Prostate gland (tissue), 2 donors: ENCODE data around the gene KIF2A. TPM values are rescaled to one million over a fixed set of nuclear protein-coding genes. Genes with fewer than 3 reads are reported as not detected.

Source experiments
- DNase-seq: peaks from one replicate; pipeline ENCODE4 v3.0.0-alpha.2; 2019; ENCODE audit warnings: low spot score
- H3K27ac ChIP-seq, 2 donors: fragments of 200-600 bp; sonication (generic); 2 replicates each; pipeline ENCODE4 v1.5.1; 2017 to 2019
- H3K27me3 ChIP-seq: fragments of 200-600 bp; sonication (generic); replicated peaks from 2 replicates; pipeline ENCODE4 v1.5.1; 2019; ENCODE audit not compliant: insufficient read depth
- H3K36me3 ChIP-seq, 2 donors: fragments of 200-600 bp; sonication (generic); 1 replicate in 1 of 2; 2 replicates in 1 of 2; pipeline versions ENCODE4 v1.5.1 to v1.8.1; 2017 to 2019
- H3K4me1 ChIP-seq: fragments of 200-600 bp; sonication (generic); replicated peaks from 2 replicates; pipeline ENCODE4 v1.5.1; 2019
- H3K4me3 ChIP-seq, 2 donors: fragments of 200-600 bp; sonication (generic); 2 replicates each; pipeline ENCODE4 v1.5.1; 2017 to 2019
- H3K9me3 ChIP-seq: fragments of 200-600 bp; sonication (generic); 2 replicates; pipeline ENCODE4 v1.5.1; 2017
- POLR2A ChIP-seq: fragments of 450-650 bp; IDR thresholded peaks from one replicate; pipeline ENCODE4 v1.6.1; 2016; ENCODE audit warnings: antibody characterized with exemption, mild to moderate bottlenecking
- POLR2AphosphoS5 ChIP-seq: sonication (generic); formaldehyde crosslinking; IDR thresholded peaks from one replicate; pipeline ENCODE4 v1.6.1; 2017; ENCODE audit warnings: antibody characterized with exemption
- WGBS: methylation state at CpG from one replicate; pipeline ENCODE4 v1.1.5; 2018; 5-methylcytosine and 5-hydroxymethylcytosine counted together
- intact Hi-C: fragments of 100-400 bp; cut with DNase I; formaldehyde crosslinking; loops from one replicate; pipeline ENCODE4 v1.14.2; 2022
- total RNA-seq, 2 donors: library from RNA; depleted of rRNA; stranded (reverse); fragments of >200 nt; gene quantifications; one replicate each; pipeline ENCODE4 v1.1.0, GENCODE V29; 2016
- TF ChIP-seq, protein P1 (sequence below), 4 experiments: fragments of 200-600 bp in 2 of 4; fragments of 450-650 bp in 2 of 4; sonication (generic) in 2 of 4; IDR thresholded peaks; 1 replicate in 3 of 4; 2 replicates in 1 of 4; pipeline ENCODE4 v1.5.1; 2016 to 2019; ENCODE audit warnings: antibody characterized with exemption in 4 of 4, mild to moderate bottlenecking in 2 of 4, moderate library complexity in 2 of 4

KIF2A gene
- total RNA-seq, 2 donors from 2014 or later = 20.3 to 43.4 TPM

DNA sequence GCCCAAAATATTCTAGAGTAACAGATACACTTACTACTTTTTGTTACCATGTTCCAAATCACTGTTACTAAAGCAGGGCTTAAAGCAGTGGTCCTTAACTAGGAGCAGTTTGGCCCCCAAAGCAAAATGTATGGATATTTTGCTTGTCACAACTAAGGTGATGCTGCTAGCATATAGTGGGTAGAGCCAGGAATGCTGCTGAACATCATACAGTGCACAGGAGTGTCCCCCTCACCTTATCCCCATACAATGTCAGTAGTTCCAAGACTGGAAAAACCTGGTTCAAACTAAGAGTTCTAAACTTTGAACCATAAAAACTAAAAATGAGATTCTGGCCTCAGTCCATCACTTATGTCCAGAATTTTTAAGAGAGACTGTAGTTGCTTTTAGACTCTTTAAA is 69.6 kb downstream of the KIF2A start:
- Histone ChIP-seq H3K36me3 (no peaks in the 10 kb centered on the region), H3K9me3 (no peaks in the 10 kb centered on the region)

DNA sequence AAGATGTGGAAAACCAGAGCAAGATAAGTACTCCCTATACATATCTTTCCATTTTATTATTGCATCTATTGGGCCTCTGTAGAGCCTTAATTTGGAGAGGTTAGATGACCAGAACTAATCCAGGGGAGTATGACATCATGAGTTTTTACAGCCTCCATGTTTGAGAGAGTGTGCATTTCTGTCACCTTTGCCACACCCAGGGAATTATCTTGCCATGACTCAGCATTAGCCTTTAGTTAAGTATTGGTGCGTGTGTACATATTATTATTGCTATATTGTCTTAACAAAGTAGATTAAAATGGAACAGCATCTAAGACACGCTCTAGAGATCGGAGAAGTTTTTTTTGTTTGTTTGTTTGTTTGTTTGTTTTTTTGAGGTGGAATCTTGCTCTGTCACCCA is 70.1 kb downstream of the KIF2A start:
- H3K27ac ChIP-seq = no peak overlapping the region
- no peaks in the 10 kb centered on the region for H3K9me3 ChIP-seq
- TF ChIP-seq POLR2AphosphoS5 (no peak), POLR2A (no peak)
- TF ChIP-seq, protein P1, sequence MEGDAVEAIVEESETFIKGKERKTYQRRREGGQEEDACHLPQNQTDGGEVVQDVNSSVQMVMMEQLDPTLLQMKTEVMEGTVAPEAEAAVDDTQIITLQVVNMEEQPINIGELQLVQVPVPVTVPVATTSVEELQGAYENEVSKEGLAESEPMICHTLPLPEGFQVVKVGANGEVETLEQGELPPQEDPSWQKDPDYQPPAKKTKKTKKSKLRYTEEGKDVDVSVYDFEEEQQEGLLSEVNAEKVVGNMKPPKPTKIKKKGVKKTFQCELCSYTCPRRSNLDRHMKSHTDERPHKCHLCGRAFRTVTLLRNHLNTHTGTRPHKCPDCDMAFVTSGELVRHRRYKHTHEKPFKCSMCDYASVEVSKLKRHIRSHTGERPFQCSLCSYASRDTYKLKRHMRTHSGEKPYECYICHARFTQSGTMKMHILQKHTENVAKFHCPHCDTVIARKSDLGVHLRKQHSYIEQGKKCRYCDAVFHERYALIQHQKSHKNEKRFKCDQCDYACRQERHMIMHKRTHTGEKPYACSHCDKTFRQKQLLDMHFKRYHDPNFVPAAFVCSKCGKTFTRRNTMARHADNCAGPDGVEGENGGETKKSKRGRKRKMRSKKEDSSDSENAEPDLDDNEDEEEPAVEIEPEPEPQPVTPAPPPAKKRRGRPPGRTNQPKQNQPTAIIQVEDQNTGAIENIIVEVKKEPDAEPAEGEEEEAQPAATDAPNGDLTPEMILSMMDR (IDR thresholded peaks at IDR 0.05) = no peak
- H3K4me3 ChIP-seq = no peak overlapping the region
- no peak for DNase-seq
- peaks cover 0 to 2% of the 10 kb centered on the region in 2 donors for H3K36me3 ChIP-seq
- no peaks in the 10 kb centered on the region for H3K4me1 ChIP-seq
- 97% methylated on average over 3 of the region's 3 CpGs for WGBS
- intact Hi-C loops = no loop called here
- no peaks in the 10 kb centered on the region for H3K27me3 ChIP-seq

More for the DNA sequence above, 69.6 kb downstream of the KIF2A start:
- intact Hi-C loops = no loop called here
- H3K27ac ChIP-seq = no peak overlapping the region
- H3K27me3 ChIP-seq = no peaks in the 10 kb centered on the region
- DNase-seq = no peak
- no peaks in the 10 kb centered on the region for H3K4me1 ChIP-seq
- no peak for TF ChIP-seq POLR2A
- TF ChIP-seq, protein P1 (IDR thresholded peaks at IDR 0.05) = no peak
- no peak for TF ChIP-seq POLR2AphosphoS5
- no peak overlapping the region for H3K4me3 ChIP-seq

DNA sequence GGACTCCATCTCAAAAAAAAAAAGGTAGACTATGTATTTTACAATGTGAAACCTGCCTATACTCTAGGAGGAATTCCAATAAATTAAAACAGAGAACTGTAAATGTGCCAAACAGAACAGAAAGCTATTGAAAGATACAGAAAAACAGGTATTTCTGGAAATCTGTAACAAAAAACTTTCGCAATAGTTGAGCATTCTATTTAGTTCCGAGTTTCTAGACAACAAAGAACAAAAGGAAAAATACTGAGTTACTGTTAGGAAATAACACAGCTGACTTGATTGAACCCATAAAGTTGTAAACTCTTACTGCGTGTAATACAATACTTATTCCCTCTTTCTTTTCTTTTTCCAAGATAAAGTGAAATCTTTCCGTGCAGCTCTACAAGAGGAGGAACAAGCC is 79.1 kb downstream of the KIF2A start:
- Histone ChIP-seq H3K4me1 (peaks cover 4% of the 10 kb centered on the region), H3K9me3 (no peaks in the 10 kb centered on the region), H3K27me3 (no peaks in the 10 kb centered on the region), H3K27ac (peak overlapping the region; percentile 29 to 50), H3K36me3 (peaks cover 0 to 5% of the 10 kb centered on the region in 2 donors), H3K4me3 (no peak overlapping the region)
- TF ChIP-seq POLR2AphosphoS5 = no peak
- no peak for TF ChIP-seq POLR2A
- TF ChIP-seq, protein P1 (IDR thresholded peaks at IDR 0.05) = no peak
- 17% methylated on average over 4 of the region's 4 CpGs for WGBS
- DNase-seq = no peak
- intact Hi-C loops = no loop called here

DNA sequence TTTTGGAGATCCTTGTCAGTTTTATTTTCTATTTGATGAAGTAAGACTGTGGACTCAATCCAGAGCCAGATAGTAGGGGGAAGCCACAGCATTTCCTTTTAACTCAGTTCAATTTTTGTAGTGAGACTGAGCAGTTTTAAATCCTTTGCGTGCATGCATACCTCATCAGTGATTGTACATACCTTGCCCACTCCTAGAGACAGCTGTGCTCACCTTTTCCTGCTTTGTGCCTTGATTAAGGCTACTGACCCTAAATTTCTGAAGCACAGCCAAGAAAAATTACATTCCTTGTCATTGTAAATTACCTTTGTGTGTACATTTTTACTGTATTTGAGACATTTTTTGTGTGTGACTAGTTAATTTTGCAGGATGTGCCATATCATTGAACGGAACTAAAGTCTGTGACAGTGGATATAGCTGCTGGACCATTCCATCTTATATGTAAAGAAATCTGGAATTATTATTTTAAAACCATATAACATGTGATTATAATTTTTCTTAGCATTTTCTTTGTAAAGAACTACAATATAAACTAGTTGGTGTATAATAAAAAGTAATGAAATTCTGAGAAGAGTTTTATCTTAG is 79.9 kb downstream of the KIF2A start:
- intact Hi-C loops = no loop called here
- Histone ChIP-seq H3K4me1 (peaks cover 4% of the 10 kb centered on the region), H3K4me3 (no peak overlapping the region), H3K36me3 (peaks cover 0 to 5% of the 10 kb centered on the region in 2 donors), H3K9me3 (no peaks in the 10 kb centered on the region), H3K27ac (peak overlapping the region; percentile 29 to 50), H3K27me3 (no peaks in the 10 kb centered on the region)
- TF ChIP-seq POLR2AphosphoS5 = no peak
- DNase-seq = no peak
- 43% methylated on average over 2 of the region's 2 CpGs for WGBS

DNA sequence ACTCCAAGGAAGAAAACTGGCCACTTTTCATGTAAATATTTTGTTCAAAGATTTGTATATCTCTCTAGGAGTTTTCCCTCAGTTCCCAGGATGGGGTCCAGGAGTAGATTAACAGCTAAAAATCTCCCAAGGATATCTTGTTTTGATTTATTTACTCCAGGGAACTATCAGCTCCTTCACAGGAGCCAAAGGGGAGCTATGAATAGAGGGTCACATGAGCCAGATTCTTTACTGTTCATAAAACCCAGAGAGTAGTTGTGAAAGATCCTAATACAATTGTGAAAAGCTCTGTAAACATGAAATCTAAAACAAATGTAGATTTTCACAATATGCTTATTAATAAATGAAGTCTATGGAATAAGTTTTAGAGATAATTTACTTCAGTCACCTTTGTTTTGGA is 80.8 kb downstream of the KIF2A start:
- H3K36me3 ChIP-seq = no peaks in the 10 kb centered on the region
- H3K27me3 ChIP-seq = no peaks in the 10 kb centered on the region
- H3K9me3 ChIP-seq = no peaks in the 10 kb centered on the region
- H3K27ac ChIP-seq = peak overlapping the region in 1 of 2 donors; percentile 42
- no peak for TF ChIP-seq POLR2A
- TF ChIP-seq POLR2AphosphoS5 = peak; percentile 20
- TF ChIP-seq, protein P1 (IDR thresholded peaks at IDR 0.05) = no peak
- H3K4me3 ChIP-seq = no peak overlapping the region
- intact Hi-C loops = no loop called here
- peaks cover 4% of the 10 kb centered on the region for H3K4me1 ChIP-seq
- DNase-seq = no peak
